Effector memory CD4-positive, alpha-beta T cell (primary cell): ENCODE data around the gene TRIO.

Experiments
- DNase-seq, 3 donors: peaks; one replicate each; pipeline ENCODE4 v3.0.0-alpha.2; 2020
- H3K27ac ChIP-seq: 2 replicates; pipeline ENCODE4 v1.7.0; 2013; ENCODE audit warnings: mild to moderate bottlenecking, low read length, moderate library complexity; ENCODE audit not compliant: insufficient read depth, poor library complexity, severe bottlenecking
- H3K27me3 ChIP-seq: replicated peaks from 2 replicates; pipeline ENCODE4 v1.7.0; 2013; ENCODE audit warnings: mild to moderate bottlenecking, low read length; ENCODE audit not compliant: insufficient read depth, control insufficient read depth, poor library complexity, severe bottlenecking
- H3K36me3 ChIP-seq: 2 replicates; pipeline ENCODE4 v1.7.0; 2013; ENCODE audit warnings: mild to moderate bottlenecking, low read length, moderate library complexity; ENCODE audit not compliant: control insufficient read depth, insufficient read depth
- H3K4me1 ChIP-seq: 2 replicates; pipeline ENCODE4 v1.7.0; 2013; ENCODE audit warnings: low read length, mild to moderate bottlenecking; ENCODE audit not compliant: control insufficient read depth, insufficient read depth, poor library complexity, severe bottlenecking
- H3K4me3 ChIP-seq: 2 replicates; pipeline ENCODE4 v1.7.0; 2013; ENCODE audit warnings: low read length, low read depth, mild to moderate bottlenecking; ENCODE audit not compliant: insufficient read depth, poor library complexity, severe bottlenecking
- H3K9me3 ChIP-seq: 2 replicates; pipeline ENCODE4 v1.7.0; 2013; ENCODE audit warnings: mild to moderate bottlenecking, low read length, moderate library complexity; ENCODE audit not compliant: control insufficient read depth

TRIO gene

GRCh38 chr5:14183187-14183939 lies 40.2 kb downstream of the TRIO start:
- no peak for DNase-seq
- Histone ChIP-seq H3K9me3 (no peaks in the 10 kb centered on the region), H3K27ac (no peak overlapping the region), H3K36me3 (no peaks in the 10 kb centered on the region), H3K27me3 (no peaks in the 10 kb centered on the region), H3K4me1 (no peaks in the 10 kb centered on the region), H3K4me3 (no peak overlapping the region)

- no peak overlapping the region for H3K27ac ChIP-seq
- no peaks in the 10 kb centered on the region for H3K36me3 ChIP-seq
- H3K27me3 ChIP-seq = no peaks in the 10 kb centered on the region
- no peak for DNase-seq
- H3K9me3 ChIP-seq = no peaks in the 10 kb centered on the region
- H3K4me1 ChIP-seq = no peaks in the 10 kb centered on the region
- no peak overlapping the region for H3K4me3 ChIP-seq
Observed at GRCh38 chr5:14184082-14184481, 40.9 kb downstream of the TRIO start.

GRCh38 chr5:14184725-14185124 lies 41.6 kb downstream of the TRIO start:
- Histone ChIP-seq H3K27me3 (no peaks in the 10 kb centered on the region), H3K4me1 (no peaks in the 10 kb centered on the region), H3K9me3 (no peaks in the 10 kb centered on the region), H3K36me3 (no peaks in the 10 kb centered on the region), H3K27ac (no peak overlapping the region), H3K4me3 (no peak overlapping the region)
- no peak for DNase-seq

DNA sequence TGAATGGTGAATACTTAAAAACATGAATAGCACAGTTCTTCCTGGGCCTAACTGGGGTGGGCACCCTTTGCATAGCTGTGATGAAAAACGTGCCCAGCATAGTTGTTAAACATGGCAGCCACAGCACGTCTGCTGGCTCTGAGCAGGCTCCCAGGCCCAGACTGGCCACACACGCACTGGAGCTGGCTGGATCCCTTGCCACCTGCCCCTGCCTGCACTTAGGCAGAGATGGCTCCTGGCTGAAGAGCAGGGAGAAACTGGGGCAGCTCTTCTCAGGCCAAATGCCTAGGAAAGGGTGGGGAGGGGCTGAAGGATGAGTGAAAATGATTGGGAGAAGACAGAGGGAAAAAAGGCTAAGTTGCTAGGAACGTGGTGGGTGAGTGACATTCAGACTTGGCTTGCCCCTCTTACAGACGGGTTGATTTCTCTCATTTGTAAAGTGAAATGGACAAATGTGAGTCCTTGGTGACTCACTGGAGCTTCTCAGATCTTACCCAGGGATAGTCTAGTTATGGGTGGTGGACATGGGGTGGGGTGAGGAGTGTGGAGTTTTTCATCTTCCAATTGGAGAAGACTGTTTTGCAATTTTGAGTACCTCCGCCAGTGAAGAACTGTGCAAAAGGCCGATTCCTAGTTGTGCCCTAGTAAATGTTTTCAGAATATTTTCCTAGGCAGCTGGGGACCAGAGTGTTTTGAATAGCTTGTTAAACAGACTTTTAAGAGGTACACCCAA lies 42.4 kb downstream of the TRIO start:
- no peaks in the 10 kb centered on the region for H3K36me3 ChIP-seq
- no peak for DNase-seq
- no peak overlapping the region for H3K4me3 ChIP-seq
- no peaks in the 10 kb centered on the region for H3K9me3 ChIP-seq
- H3K4me1 ChIP-seq = no peaks in the 10 kb centered on the region
- no peak overlapping the region for H3K27ac ChIP-seq
- H3K27me3 ChIP-seq = peaks cover 5% of the 10 kb centered on the region

- H3K27me3 ChIP-seq = peaks cover 6% of the 10 kb centered on the region
- H3K4me3 ChIP-seq = no peak overlapping the region
- H3K4me1 ChIP-seq = no peaks in the 10 kb centered on the region
- H3K27ac ChIP-seq = no peak overlapping the region
- no peak for DNase-seq
- no peaks in the 10 kb centered on the region for H3K36me3 ChIP-seq
- no peaks in the 10 kb centered on the region for H3K9me3 ChIP-seq
Observed at GRCh38 chr5:14186059-14186830, 43.1 kb downstream of the TRIO start.

DNA sequence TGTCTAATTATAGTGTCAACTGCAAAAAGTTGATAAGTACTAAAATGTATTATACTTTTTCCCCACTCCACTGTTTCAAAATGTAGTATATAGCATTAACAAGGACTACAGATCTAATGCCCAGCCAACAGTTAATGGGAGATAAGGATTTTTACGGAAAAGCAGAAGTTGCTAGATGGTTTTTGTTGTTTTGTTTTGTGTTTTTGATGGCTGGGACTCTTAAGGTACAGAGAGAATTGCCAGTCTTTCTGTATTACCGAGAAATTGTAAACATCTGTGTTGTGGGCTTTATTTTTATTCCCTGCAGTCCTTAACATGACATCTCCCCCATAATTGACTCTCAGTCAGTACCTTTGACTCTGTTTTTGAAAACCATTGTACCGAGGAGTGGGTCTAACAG lies 44.0 kb downstream of the TRIO start:
- Histone ChIP-seq H3K4me3 (no peak overlapping the region), H3K4me1 (no peaks in the 10 kb centered on the region), H3K27me3 (peaks cover 6% of the 10 kb centered on the region), H3K27ac (no peak overlapping the region), H3K36me3 (no peaks in the 10 kb centered on the region), H3K9me3 (no peaks in the 10 kb centered on the region)
- DNase-seq = no peak

DNA sequence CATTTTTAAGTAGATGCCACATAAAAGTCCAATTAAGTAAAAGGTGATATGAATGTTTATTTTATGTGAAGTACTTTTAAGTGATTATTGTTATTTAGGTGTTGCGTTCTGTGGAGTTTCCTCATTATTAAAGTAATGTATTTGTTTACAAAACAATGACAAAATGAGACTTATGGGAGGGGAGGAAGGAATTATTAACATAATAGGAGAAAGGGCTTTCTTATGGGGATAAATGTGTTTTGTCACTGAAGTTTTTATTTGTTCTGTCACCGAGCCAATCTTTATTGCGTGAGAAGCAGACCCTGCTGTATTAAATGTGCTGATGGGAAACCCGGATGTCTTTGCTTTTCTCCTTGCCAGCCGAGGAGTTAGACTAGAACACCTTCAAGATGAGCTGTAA lies 44.5 kb downstream of the TRIO start:
- Histone ChIP-seq H3K9me3 (no peaks in the 10 kb centered on the region), H3K27me3 (peaks cover 6% of the 10 kb centered on the region), H3K4me3 (no peak overlapping the region), H3K4me1 (no peaks in the 10 kb centered on the region), H3K27ac (no peak overlapping the region), H3K36me3 (no peaks in the 10 kb centered on the region)
- no peak for DNase-seq

GRCh38 chr5:14188778-14189177 lies 45.6 kb downstream of the TRIO start:
- H3K4me1 ChIP-seq = no peaks in the 10 kb centered on the region
- no peak overlapping the region for H3K27ac ChIP-seq

GRCh38 chr5:14189680-14190079 lies 46.5 kb downstream of the TRIO start:
- no peak overlapping the region for H3K4me3 ChIP-seq
- H3K27ac ChIP-seq = no peak overlapping the region
- DNase-seq = no peak

More at GRCh38 chr5:14188778-14189177, 45.6 kb downstream of the TRIO start:
- no peaks in the 10 kb centered on the region for H3K36me3 ChIP-seq
- no peaks in the 10 kb centered on the region for H3K9me3 ChIP-seq
- peaks cover 6% of the 10 kb centered on the region for H3K27me3 ChIP-seq
- H3K4me3 ChIP-seq = no peak overlapping the region
- no peak for DNase-seq

More at GRCh38 chr5:14189680-14190079, 46.5 kb downstream of the TRIO start:
- Histone ChIP-seq H3K9me3 (no peaks in the 10 kb centered on the region), H3K36me3 (no peaks in the 10 kb centered on the region), H3K27me3 (peaks cover 6% of the 10 kb centered on the region), H3K4me1 (no peaks in the 10 kb centered on the region)
